GM12891 (cell line): ENCODE data around the gene ATN1.
"Not testable (repeated sequence)": the region's sequence is repeated elsewhere in the genome, so short reads cannot be mapped to it uniquely, and the experiment has no call there.

Experiments
- POLR2A ChIP-seq: IDR thresholded peaks from 2 replicates; pipeline ENCODE4 v1.6.1; 2011; ENCODE audit warnings: low read depth, low read length, control low read depth
- POLR2AphosphoS5 ChIP-seq: IDR thresholded peaks from 2 replicates; pipeline ENCODE4 v1.6.1; 2011; ENCODE audit warnings: low read depth, low read length, control low read depth
- TAF1 ChIP-seq: IDR thresholded peaks from 2 replicates; pipeline ENCODE4 v1.6.1; 2011; ENCODE audit warnings: low read depth, low read length, control low read depth

GRCh38 chr12:6908141-6908540 is 19.6 kb upstream of the ATN1 start:
- not testable (repeated sequence) for TF ChIP-seq POLR2A, TAF1, POLR2AphosphoS5
